ENCODE measurements around the gene GAS7. TPM values are rescaled to one million over a fixed set of nuclear protein-coding genes. Genes with fewer than 3 reads are reported as not detected.

The GAS7 gene
- polyA plus RNA-seq, 4 donors = 14.1 to 55.7 (median 22.5) TPM

DNA sequence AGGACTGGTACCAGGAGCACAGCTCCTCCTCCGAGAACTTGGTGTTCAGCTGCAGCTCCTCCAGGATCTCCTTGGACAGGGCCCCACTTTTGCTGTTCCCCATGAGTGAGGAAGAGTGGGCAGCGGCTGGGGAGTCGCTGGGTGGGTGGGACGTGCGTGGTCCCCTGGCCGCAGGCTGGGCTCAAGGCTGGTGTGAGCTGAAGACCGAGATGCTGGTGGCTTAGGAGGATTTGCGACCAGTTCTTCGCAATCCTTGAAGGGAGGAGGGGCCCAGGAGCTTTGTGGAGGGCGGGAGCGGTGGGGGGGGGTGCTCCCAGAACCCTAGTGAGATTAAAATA is 293.4 kb downstream of the GAS7 start, which contains the start of gene RCVRN:
Gene RCVRN, minus strand, starts transcription at position 194 of the 338 bp plus-strand sequence. Its CDS starts 91 bp downstream, at position 103.
- DNase-seq (ENCODE audit: low read depth in 4 of 4, low spot score in 3 of 4) = no peak

DNA sequence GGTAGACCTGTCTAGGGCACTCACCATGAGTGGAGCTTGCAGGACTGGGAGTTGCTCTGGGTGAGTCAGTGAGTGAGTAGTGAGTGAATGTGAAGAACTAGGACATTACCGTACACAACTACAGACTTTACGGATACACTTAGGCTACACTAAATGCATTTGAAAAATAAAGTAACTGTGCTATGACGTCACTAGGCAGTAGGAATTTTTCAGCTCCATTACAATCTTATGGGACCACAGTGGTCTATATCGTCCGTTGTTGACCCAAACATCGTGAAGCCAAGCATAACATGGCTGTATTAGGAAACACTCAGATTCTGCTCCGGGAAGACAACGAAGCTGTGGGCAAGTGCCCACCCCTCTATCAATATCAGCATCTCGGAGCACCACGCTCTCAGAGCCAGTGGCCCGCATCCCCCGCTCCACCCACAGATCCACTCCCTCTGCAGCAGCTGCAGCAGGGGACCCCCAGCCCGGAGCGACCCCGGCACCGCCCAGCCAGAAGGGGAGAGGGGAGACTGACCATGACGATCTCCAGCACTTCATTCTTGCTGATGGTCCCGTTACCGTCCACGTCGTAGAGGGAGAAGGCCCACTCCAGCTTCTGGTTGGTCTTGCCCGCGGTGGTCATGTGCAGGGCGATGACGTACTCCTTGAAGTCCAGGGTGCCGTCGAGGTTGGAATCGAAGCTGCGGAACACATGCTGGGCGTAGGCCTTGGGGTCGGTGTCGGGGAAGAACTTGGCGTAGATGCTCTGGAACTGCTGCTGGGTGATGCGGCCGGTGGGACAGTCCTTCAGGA is 293.9 kb downstream of the GAS7 start:
- no peak for DNase-seq (ENCODE audit: low read depth in 4 of 4, low spot score in 3 of 4)

DNA sequence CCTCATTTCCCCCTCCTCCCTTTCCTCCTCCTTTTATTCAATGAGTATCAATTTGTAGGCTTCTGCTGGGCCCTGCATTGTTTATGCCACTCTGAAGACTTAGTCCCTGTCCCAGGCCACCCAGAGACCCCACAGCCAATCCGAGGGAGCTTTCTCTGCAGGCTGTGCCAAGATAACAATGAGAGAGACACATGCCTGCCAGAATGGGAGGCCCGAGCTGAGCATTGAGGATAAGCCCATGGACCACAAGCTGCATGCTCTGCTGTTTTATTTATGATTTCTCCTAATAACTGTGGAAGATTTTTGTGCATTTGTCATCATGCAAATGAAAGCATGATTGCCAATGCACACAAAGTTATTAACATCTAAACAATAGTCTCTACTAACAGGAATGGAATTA is 296.3 kb downstream of the GAS7 start:
- DNase-seq (ENCODE audit: low read depth in 4 of 4, low spot score in 3 of 4) = no peak

DNA sequence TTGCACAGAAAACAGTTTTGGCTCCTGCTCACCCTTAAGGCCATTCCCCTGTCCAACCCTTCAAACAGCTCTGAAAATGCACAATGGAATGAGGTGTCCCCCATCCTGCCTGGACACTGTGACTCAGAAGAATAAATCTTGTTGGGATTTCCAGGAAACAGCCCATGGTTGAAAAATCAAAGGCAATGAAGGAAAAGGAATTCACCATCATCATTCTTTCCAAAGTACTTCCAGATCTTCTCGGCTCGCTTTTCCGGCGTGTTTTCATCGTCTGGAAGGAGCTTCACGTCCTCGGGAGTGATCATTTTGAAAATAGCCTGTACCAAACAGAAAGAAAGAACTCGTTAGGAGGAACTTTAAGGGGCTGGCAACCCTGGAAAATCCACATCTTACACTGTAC is 297.6 kb downstream of the GAS7 start:
- no peak for DNase-seq (ENCODE audit: low read depth in 4 of 4, low spot score in 3 of 4)

DNA sequence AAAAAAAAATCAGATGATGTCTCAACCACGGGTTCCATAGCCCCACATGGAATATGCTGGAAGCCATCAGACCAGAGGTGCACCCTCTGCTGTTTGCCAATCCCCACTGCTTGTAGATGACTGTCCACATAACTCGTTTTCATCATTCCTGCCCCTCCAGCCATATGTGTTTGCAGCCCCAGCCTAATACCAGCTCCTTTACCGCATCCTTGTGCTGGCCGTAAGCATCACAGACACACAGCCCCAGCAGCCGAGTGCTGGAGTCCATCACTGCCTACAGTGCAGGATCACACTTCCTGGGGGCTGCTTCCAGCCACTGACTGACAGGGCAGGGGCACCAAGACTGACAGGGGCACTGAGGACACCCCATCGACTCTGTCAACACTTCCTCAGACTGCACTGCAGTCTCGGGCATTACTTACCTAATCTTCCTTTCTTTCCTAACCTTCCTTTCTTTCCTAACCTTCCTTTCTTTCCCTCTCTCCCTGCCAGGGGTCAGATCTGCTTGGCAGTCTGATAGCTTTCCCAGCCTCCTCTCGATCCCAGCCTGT is 298.3 kb downstream of the GAS7 start:
- no peak for DNase-seq (ENCODE audit: low read depth in 4 of 4, low spot score in 3 of 4)

DNA sequence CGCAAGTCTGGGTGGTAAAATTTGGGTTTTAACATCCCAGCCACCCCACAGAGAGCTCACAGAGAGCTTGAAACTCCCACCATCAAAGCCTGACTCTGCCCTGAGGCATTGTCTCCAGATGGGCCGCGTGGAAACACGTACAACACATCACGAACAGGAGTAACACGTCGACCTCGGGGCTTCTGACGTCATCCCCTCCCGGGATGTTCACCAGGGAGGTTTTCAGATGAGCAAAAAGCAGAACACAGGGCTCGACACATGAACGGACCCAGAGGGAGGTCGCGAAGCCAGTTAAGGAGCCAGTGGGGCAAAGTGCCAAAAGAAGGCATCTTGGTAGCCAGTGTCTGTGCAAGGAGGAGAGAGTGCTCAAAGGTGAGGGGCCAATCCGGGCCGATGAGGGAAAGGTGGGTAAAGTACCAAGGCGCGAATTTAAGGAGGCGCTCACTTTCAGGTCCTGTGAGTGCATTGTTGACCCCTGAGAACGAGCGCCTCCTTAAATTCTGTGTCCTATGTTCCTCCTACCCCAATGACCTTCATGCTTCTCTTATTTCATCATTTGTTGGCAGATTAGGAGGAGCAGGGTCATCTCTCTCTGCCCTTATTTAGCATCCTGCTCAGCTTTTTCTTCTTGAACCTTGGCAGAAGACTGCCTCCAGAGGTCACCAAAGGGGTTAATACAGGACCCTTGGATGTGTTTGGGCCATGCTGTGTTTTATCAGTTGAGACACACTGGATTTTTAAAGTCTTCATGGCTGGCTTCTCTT is 298.9 kb downstream of the GAS7 start:
- no peak for DNase-seq (ENCODE audit: low read depth in 4 of 4, low spot score in 3 of 4)

DNA sequence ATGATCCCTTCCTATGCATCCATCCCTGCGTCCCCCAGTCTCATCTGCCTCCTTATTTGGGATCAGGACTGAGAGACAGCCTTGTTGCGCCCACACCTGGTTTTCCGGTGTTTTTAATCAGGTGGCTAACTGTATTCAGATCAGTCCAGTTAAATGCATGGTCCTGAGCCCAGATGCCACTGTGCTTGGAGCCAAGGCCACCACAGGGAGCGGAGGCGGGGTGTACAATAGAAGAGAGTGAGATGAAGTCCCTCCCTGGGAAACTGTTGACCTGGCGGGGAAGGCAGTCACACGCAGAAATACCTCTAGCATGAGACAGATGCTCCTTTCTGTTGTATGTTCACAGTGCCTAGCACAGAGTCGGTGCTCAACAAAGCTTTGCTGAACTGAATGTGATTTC is 299.6 kb downstream of the GAS7 start:
- DNase-seq (ENCODE audit: low read depth in 4 of 4, low spot score in 3 of 4) = no peak

DNA sequence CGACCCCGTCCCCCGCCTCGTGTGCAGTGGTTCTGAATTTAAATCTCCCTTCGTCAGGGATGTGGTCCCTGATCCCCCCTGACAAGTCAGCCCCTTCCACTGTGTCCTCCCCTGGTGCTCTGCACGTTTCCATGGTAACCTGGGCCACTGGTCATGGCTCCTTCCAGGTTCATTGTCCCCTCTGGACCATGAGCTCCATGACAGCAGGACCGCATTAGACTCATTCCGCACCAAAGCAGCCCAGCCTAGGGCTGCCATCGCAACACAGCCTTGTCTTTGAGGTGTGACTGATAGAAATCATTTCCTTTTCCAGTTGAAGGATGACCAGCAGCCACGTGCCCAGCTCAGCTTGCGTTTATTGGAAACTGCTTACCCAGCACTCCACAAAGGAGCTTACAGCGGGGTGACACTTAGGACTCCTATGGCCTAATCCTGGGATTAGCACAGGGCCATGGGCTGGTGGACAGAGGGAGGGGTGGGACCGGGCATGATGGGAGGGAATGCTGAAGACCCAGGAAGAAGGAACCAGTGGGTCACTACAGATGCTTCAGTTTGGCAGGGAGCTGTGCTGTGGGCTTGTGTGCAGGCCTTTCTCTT is 300.9 kb downstream of the GAS7 start:
- DNase-seq (ENCODE audit: low read depth in 4 of 4, low spot score in 3 of 4) = no peak

DNA sequence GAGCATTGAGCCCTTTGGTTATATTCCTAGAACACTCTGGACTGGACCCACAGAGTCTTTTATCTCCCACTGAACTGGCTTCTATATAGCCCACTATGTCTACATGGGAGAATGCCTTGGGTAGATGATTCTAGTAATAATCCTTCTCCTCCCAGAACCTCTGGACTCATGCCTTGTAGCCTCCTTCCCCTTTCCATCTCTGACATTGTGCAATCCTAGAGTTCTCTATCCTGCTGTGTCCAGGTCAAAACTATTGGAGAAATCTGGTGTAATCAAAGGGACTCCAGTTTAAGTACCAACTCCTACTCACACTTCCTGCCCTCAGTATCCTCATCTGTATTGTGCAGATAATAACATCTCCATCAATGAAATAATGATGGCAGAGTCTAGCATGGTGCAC is 302.5 kb downstream of the GAS7 start:
- DNase-seq (ENCODE audit: low read depth in 4 of 4, low spot score in 3 of 4) = no peak

DNA sequence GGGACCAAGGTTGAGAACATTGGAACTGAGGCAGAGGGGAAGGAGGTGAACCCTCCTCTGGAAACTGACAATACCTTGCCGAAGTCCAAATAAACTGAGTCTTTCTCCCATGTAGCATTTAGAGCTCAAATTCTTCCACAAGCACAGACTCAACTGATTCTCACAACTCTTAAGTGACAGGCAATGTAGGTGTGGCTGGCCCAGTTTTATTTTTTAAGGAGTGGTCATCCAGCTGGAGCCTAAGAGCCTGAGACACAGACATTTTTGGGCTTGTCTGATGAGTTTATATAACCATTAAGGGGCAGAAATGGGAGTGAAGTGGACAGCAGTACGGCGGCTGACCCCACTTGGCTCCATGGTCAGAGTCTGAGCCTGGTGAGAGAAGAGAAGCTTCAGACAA is 304.2 kb downstream of the GAS7 start:
- DNase-seq (ENCODE audit: low read depth in 4 of 4, low spot score in 3 of 4) = no peak

DNA sequence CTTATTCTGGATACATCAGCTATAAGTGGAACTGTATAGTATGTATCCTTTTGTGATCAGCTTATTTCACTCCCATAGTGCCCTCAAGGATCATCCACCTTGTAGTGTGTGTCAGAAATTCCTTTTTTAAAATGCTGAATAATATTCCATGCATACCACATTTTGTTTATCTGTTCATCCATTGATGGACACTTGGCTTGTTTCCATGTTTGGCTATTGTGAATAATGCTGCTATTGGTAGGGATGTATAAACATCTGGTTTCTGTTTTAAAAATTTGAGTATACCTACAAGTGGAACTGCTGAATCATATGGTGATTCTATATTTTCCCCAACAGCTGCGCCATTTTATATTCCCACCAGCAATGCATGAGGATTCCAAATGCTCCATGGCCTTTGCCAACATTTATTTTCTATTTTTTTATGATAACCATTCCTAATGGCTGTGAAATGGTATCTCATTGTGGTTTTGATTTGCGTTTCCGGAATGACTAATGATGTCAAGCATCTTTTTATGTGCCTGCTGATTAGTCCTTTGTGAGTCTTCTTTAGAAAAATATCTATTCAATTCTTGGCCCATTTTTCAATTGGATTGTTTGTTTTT is 304.9 kb downstream of the GAS7 start:
- DNase-seq (ENCODE audit: low read depth in 4 of 4, low spot score in 3 of 4) = no peak

DNA sequence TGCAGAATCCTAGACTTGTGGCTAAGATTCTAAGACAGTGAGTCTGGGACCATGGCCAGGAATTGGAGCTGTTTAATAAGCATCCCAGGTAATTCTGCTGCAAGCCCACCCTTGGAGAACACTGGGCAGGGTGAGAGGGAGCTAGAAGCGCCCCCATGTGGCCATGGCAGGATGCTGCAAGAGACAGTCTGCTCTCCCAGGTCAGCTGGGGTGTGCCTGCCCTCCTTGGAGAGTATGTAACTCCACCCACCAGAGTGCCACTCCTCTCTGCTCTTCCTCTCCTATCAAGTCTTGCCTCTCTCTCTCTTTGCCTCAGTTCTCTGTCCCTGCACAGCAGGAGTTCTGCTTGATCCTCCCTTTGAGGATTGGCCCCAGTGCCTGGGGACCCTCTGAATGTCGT is 308.3 kb downstream of the GAS7 start:
- DNase-seq (ENCODE audit: low read depth in 4 of 4, low spot score in 3 of 4) = no peak

DNA sequence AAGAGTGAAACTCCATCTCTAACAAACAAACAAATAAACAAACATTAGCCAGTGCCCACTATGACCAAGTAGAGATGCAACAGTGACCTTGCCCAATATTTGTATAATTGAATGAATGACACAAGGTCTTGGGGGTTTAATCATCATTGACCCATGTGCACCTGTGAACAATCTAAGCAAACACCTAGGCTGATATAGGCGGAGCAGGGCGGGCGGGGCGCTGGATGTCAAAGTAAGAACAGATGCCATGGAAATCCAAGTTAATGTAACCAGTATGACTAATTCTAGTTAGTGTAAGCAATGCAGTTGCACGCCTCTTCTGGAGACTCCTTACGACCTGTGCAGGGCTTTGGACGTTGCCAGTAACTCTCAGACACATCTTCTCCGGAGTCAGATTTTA is 310.9 kb downstream of the GAS7 start:
- no peak for DNase-seq (ENCODE audit: low read depth in 4 of 4, low spot score in 3 of 4)

DNA sequence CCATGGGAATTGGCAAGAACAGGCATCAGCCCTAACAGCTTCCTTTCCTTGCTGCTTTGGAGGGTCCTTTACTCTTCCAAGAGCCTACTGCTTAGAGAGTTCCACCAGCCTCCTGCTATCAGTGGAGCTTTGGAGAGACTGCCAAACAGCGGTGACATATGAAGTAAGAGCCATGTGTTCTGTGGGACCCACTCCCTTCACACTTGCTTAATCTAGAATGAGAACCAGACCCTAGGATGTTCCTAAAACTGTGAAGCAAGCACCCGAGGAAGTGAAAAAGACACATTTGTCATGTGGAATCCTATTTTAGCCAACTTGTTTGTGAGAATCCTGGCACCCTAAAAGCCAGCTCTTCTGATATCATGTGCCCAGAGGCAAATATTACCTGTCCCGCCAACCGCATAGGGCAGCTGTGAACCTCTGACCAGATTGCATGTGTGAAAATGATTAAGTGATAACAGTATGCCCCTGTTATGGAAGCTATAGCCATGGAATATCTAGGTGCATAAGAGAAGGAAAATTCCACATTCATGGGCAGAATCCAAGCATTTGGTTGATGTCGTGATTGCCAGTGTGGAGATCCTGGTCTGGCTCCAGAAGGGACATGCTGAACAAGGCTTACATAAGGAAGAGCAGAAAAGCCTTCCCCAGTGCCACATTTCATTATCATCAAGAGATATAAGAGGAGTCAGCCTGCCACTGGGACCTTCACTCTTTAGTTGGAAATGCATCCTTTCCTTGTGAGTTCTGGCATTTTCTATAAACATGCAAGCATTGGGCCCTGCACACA is 312.1 kb downstream of the GAS7 start:
- DNase-seq (ENCODE audit: low read depth in 4 of 4, low spot score in 3 of 4) = no peak

DNA sequence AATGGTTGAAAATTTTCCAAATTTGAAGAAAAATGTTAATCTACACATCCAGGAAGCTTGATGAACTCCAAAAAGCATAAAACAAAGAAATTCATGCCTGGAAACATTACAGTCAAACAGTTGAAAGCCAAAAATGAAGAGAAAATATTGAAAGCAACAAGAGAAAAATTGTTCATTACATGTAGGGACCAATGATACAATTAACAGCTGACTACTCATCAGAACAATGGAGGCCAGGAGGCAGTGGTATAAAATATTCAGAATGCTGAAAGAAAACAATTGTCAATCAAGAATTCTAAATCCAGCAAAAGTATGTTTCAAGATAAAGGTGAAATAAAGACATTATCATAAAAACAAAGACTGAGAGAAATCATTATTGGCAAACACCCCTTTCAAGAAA is 315.0 kb downstream of the GAS7 start:
- no peak for DNase-seq (ENCODE audit: low read depth in 4 of 4, low spot score in 3 of 4)

DNA sequence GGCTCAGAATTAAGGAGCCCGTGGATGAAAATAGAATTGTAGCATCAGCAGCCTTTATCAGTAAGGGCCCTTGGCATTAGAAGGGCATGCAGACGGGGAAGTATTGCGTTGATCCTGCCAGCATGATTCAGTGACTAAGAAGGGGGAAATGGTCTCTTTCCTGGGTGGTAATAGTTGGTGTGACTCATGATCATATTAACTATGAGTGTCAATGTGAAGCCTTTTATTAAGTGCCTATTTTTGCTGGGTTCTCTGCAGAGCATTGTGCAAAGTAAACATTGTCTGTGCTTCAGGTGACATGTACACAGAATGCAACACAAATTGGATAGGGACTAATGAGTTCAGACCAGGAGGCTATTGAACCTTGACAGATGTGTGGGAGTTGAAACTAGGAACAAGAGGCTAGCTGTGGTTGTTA is 317.8 kb downstream of the GAS7 start:
- no peak for DNase-seq (ENCODE audit: low read depth in 4 of 4, low spot score in 3 of 4)

DNA sequence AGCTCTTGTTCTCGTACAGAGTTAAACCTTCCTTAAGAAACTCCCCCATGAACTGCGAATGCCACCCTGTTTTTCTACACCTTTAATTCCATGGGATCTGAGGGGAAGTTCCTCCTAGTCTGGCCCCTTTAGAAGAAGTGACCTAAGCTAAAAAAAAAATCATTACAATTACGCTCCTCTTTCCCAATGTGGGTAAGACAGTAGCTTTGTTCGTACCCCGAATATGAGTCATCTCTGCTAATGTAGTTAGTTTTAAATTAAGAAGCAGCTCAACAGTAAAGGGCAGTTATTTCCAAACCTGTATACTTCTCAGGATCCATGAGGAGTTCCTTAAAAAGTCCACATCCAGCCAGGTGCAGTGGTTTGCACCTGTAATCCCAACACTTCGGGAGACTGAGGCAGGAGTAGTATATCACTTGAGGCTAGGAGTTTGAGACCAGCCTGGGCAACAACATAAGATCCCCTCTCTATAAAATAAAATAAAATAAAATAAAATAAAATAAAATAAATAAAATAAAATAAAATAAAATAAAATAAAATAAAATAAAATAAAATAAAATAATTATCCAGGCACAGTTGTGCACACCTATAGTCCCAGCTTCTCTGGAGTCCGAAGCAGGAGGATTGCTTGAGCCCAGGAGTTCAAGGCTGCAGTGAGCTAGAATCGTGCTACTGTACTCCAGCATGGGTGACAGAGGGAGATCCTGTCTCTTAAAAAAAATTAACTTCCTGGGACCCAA is 319.4 kb downstream of the GAS7 start:
- no peak for DNase-seq (ENCODE audit: low read depth in 4 of 4, low spot score in 3 of 4)

DNA sequence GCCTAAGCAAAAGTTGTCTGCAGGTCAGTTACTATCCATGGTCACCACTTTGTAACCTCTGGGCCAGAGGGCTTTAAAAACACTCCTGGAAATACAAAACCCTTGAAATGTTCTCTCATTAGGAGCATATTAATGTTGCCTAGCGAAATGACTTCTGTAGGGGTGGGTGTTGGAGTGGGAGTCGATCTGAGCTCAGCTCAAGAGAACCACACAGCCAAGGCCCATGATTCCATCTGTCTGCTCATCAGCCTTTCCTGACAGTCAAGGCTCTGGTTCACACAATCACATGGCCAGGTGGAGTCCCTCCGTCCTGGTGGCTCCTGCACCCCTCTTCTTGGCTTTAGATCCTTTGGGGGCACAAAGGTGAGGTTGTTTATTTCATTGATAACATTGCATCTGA is 320.1 kb downstream of the GAS7 start:
- DNase-seq (ENCODE audit: low read depth in 4 of 4, low spot score in 3 of 4) = no peak

DNA sequence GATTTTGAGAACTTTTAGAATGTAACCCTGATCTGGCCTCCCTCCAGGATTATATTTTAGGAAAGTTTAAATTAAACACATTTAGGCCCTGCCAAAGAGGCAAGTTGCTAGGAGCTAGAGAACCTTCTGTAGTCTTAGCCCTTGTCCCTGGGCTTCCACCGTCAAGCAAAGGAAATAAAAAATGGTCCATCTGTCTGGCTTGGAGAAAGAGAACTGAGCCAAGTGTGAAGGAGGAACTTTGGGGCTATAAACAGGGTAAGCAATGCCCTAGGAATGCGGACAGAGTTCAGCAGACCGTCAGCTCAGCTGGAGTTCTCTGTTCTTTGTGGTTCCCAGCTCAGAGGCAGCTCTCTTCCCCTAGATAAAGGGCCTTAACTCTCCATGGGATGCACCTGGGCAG is 323.0 kb downstream of the GAS7 start:
- DNase-seq (ENCODE audit: low read depth in 4 of 4, low spot score in 3 of 4) = no peak

DNA sequence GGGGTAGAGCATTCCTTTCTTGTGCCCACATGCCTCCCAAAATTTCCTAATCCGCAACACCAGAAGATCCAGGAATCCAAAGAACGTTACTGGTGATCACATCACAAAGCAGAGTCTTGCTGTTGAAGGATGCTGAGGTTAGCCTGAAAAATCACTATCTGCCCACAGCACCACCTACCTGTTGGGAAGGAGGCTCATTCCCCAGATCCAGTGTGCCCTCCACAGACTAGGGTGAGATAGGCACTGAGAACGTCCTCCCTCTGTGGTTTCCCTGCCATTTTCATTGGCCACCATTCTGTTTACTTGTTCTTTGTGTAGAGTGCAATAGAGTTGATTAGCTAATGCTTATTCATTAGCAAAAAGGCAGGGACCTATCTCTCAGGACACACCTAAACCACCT is 323.7 kb downstream of the GAS7 start:
- DNase-seq (ENCODE audit: low read depth in 4 of 4, low spot score in 3 of 4) = no peak
